GM10266 (cell line): ENCODE data around the gene HES3.

Experiments used
- DNase-seq: peaks from one replicate; pipeline ENCODE4 v3.0.0; 2012; ENCODE audit errors: extremely low spot score
- TF ChIP-seq, protein P1 (sequence below): IDR thresholded peaks from 2 replicates; pipeline ENCODE4 v1.5.1; 2012; ENCODE audit warnings: mild to moderate bottlenecking, low read depth; ENCODE audit not compliant: control insufficient read depth, insufficient read depth; ENCODE audit errors: missing control alignments

HES3 gene

DNA sequence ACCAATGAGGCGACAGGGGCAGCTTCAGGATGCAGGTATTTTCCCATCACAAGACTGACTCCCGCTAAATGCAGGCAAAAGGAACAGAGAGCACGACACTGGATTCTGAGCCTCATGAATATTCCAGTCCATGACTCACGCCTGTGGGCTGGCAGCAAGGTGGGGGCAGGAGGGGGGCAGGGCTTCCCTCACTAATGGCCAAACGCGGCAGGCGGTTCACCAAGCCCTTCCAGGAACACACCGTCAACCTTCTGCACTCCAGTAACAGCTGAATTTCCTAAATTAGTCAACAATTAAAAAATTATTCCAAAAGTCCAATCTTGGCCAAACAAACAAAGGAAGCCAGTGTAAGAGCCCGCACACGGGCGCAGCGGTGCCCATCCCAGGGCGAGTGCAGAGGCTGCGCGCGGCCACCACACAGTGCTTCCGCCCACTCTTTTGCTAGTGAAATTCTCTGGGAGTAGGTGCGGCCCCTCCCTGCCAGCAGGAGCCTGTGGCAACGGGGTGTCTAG, 29.5 kb downstream of the HES3 start:
- TF ChIP-seq, protein P1, sequence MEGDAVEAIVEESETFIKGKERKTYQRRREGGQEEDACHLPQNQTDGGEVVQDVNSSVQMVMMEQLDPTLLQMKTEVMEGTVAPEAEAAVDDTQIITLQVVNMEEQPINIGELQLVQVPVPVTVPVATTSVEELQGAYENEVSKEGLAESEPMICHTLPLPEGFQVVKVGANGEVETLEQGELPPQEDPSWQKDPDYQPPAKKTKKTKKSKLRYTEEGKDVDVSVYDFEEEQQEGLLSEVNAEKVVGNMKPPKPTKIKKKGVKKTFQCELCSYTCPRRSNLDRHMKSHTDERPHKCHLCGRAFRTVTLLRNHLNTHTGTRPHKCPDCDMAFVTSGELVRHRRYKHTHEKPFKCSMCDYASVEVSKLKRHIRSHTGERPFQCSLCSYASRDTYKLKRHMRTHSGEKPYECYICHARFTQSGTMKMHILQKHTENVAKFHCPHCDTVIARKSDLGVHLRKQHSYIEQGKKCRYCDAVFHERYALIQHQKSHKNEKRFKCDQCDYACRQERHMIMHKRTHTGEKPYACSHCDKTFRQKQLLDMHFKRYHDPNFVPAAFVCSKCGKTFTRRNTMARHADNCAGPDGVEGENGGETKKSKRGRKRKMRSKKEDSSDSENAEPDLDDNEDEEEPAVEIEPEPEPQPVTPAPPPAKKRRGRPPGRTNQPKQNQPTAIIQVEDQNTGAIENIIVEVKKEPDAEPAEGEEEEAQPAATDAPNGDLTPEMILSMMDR = no peak
- no peak for DNase-seq

DNA sequence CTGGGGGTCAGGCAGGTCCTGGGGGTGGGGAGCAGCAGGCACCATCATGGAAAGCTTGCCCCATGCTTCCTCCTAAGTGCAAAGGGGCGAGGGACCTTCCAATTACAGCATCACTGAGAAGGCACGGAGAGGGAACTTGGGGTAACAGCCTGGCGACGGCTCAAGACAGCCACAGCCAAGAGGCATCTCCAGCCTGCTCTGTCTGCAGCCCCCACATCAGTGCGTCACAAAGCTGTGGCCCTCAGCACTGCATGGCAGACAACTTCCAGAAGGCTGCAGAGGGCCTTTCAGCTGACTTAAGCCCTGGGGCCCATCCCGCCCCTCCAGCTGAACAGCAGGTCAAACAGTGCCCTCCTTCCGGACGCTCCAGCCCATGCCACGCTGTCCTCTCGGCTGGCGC, 30.1 kb downstream of the HES3 start:
- TF ChIP-seq, protein P1 = no peak
- DNase-seq = no peak

DNA sequence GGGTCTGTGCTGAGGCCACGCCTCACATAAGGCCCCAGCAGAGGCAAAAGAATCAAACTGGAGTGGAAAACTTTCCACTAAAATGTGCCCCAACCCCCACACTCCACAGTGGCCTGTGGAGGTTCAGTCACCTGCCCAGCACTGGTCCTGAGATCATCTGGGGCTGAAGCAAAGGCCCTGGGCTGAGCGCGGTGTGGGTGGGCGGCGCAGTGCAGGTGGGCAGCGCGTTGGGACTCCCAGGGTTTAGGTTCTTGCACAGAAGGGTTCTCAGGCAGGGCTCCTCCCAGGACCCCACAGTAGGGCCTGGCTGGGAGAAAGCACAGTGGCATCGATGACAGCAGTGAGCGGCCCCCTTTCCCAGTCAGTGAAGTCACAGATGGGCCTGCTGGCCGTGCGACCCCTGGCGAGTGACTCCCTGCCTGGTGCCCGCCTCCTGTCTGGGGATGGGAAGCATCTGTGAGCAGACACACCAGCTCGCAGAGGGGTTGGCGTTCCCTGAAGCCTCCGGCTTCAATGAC, 30.7 kb downstream of the HES3 start:
- TF ChIP-seq, protein P1 = no peak
- no peak for DNase-seq

DNA sequence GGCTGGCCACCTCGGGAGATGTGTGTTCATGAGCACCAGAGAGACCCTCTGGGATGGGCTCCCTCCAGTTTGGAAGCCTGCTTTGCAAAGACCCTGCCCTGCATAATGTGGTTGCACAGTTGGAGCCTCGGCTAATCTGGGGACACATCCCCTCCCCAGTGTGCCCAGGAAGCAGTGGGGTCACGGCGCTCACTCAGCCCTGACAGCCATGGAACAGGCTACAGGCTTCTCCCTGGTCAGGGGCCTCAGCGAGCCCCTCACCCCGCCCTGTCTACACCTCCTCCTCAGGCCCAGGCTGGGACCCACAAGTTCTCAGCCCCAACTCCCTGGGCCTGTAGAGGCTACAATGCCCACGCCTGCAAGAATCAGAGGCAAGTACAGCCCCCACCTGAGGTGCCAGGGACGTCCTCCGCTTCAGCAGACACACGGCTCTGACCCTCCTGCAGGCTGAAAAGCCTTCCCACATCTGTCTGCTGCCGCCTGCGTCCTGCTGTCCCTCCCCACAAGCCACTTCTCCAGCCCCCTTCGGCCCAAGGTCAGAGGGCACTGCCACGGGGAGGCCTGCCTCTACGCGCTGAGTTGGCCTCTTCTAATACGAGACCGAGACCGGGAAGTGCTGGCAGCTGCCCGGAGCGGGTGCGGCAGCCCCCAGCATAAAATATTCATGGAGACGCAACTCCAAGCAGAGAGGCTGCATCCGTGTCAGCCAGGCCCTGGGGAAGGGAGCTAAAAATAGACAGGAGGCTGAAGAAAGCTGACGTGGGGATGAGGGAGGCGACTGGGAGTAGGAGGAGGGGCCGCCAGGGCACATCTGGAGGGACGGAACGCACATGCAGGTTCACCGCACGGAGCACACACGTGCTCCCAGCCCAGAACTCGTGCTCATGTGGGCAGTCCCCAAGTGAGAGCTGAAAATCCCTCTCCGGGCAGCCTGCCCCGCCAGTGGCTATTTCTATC, 32.1 kb downstream of the HES3 start:
- TF ChIP-seq, protein P1 = no peak
- no peak for DNase-seq

DNA sequence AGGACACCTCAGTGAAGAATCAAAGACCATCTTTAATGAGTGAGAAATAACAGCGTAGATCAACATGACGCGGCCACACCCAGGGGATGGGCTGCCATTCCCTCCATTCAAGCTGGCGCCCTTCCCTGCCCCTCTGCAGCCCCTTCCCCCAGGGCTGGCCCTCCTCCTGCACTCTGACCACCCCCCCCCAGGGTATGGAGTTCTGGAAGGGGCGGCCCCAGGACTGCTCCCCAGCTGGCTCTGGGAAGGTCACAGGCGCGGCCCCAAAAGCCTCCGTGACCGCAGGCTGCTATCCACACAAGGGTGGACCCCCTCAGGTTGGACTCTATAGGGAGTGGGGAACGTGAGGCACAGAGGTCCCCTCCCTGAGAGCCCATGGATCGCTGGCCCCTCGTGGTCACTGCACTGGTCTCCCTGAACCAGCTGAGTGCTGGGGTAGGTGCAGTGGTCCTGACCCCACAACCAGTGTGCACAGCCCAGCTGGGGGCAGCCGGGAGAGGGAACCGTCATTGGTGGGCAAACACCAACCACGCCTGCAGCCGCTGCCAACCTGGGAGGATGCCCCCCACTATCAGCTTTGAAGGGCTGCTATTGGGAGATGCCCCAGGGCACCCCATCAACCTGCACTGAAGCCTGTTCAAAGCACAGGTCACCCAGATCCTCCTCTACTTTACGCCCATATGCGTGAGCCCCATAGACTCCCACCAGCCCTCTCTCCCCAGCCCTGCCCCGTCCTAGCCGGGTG, 33.0 kb downstream of the HES3 start:
- DNase-seq = no peak

DNA sequence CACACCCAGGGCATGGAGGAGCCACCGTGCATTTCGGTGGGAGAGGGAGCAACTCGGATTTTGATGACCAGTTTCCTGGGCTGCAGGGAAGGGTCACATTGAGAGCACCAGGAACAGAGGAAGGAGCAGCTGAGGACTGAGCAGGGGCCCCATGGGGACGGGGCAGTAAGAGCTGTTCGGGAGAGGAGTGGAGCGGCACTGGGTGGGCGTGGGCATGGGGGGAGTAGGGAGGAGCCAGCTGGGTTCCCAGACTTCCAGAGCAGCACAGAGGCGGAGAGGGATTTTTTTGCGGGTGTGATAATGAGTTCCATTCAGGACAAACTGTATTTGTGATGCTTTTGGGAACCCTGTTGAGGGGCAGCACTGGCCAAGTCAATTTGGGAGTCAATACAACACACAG, 34.3 kb downstream of the HES3 start:
- TF ChIP-seq, protein P1 = no peak
- DNase-seq = no peak

More for the DNA sequence above, 33.0 kb downstream of the HES3 start:
- TF ChIP-seq, protein P1 = no peak
